A673 (cell line): ENCODE measurements around the gene CARD8. TPM values are rescaled to one million over a fixed set of nuclear protein-coding genes. Genes with fewer than 3 reads are reported as not detected.
"Not testable (repeated sequence)": the region's sequence is repeated elsewhere in the genome, so short reads cannot be mapped to it uniquely, and the experiment has no call there.

ENCODE experiments used
- BruUV-seq: library from RNA; stranded (reverse); fragments of 400-500 nt; replicated peaks from 2 replicates; lab custom pipeline; 2021; lab: Mats Ljungman, UMichigan
- CTCF ChIA-PET: fragments of 300-600 bp; sonication (Branson Sonifier 250); formaldehyde crosslinking; loops from one replicate; lab custom pipeline; 2022; ENCODE audit warnings: antibody characterized with exemption; lab: Charles Lee
- POLR2A ChIA-PET: fragments of 300-600 bp; sonication (Branson Sonifier 250); formaldehyde crosslinking; loops from one replicate; lab custom pipeline; 2022; ENCODE audit warnings: antibody characterized with exemption; ENCODE audit not compliant: low non-redundant PET; lab: Charles Lee
- DNase-seq: peaks from one replicate; pipeline ENCODE4 v3.0.0-alpha.2; 2015; ENCODE audit warnings: low spot score
- H3K27ac ChIP-seq: fragments of 200-600 bp; sonication (generic); 2 replicates; pipeline ENCODE4 v1.5.1; 2016; ENCODE audit warnings: mixed run types, low read depth, mild to moderate bottlenecking, mixed read lengths, antibody characterized with exemption, low read length; ENCODE audit not compliant: poor library complexity, severe bottlenecking
- H3K27me3 ChIP-seq: fragments of 200-600 bp; sonication (generic); replicated peaks from 2 replicates; pipeline ENCODE4 v1.6.1; 2017; ENCODE audit warnings: mixed run types, low read depth, mild to moderate bottlenecking, mixed read lengths, antibody characterized with exemption, low read length; ENCODE audit not compliant: insufficient read depth, poor library complexity
- H3K36me3 ChIP-seq: fragments of 200-600 bp; sonication (generic); 2 replicates; pipeline ENCODE4 v1.6.1; 2016; ENCODE audit warnings: mixed run types, mild to moderate bottlenecking, mixed read lengths, antibody characterized with exemption, low read length; ENCODE audit not compliant: insufficient read depth, poor library complexity, severe bottlenecking
- H3K4me1 ChIP-seq: fragments of 200-600 bp; sonication (generic); 2 replicates; pipeline ENCODE4 v1.6.1; 2017; ENCODE audit warnings: mixed run types, mild to moderate bottlenecking, mixed read lengths, antibody characterized with exemption, low read length; ENCODE audit not compliant: insufficient read depth, poor library complexity, severe bottlenecking
- H3K4me3 ChIP-seq: fragments of 200-600 bp; sonication (generic); 2 replicates; pipeline ENCODE4 v1.5.1; 2016; ENCODE audit warnings: low read depth, mixed run types, mild to moderate bottlenecking, mixed read lengths, low read length; ENCODE audit not compliant: poor library complexity, severe bottlenecking
- H3K9me3 ChIP-seq: fragments of 200-600 bp; sonication (generic); 2 replicates; pipeline ENCODE4 v1.6.1; 2016; ENCODE audit warnings: mixed run types, low read depth, mild to moderate bottlenecking, mixed read lengths, antibody characterized with exemption, low read length; ENCODE audit not compliant: poor library complexity, severe bottlenecking
- EZH2 ChIP-seq: fragments of 200-600 bp; sonication (generic); IDR thresholded peaks from 2 replicates; pipeline ENCODE4 v1.6.1; 2017; ENCODE audit warnings: borderline replicate concordance, low read depth, mild to moderate bottlenecking, mixed read lengths, antibody characterized with exemption, low read length; ENCODE audit not compliant: poor library complexity, severe bottlenecking
- intact Hi-C: fragments of 100-400 bp; cut with micrococcal nuclease; formaldehyde crosslinking; loops from one replicate; pipeline ENCODE4 v1.10.0; 2022; ENCODE audit not compliant: unreplicated experiment
- total RNA-seq: library from RNA; stranded (reverse); gene quantifications from 2 replicates; pipeline ENCODE4 v1.2.3, GENCODE V29; 2021
- TF ChIP-seq, protein P1 (sequence below): fragments of 300-800, 200-600 bp; sonication (generic); conservative IDR thresholded peaks from 2 replicates; pipeline ENCODE4 v1.5.1; 2017; ENCODE audit warnings: low read depth, mild to moderate bottlenecking, antibody characterized with exemption, low read length, moderate library complexity, mixed read lengths

The CARD8 gene
- total RNA-seq, 1 experiment from 2014 or later, result 151 TPM

DNA sequence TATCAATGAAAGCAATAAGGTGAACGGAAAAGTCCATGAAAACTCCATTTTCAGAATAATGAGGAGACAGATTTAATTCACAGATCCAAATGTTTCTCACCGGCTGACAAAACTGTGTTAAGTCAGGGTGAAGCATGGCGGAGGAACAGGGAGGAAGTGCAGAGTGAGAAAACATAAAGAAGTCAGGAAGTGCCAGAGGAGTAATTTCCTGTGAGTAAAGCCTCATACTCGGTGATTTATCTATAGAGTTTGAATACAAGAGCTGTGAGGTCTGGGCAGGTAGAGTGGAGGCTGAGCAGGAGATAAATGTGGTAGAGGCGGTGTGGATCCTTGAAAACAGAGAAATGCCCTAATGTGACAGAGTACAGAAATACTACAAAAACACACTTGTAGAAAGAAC is 11.4 kb downstream of the CARD8 start:
- peak overlapping the region; percentile 80 for H3K27ac ChIP-seq
- TF ChIP-seq, protein P1, sequence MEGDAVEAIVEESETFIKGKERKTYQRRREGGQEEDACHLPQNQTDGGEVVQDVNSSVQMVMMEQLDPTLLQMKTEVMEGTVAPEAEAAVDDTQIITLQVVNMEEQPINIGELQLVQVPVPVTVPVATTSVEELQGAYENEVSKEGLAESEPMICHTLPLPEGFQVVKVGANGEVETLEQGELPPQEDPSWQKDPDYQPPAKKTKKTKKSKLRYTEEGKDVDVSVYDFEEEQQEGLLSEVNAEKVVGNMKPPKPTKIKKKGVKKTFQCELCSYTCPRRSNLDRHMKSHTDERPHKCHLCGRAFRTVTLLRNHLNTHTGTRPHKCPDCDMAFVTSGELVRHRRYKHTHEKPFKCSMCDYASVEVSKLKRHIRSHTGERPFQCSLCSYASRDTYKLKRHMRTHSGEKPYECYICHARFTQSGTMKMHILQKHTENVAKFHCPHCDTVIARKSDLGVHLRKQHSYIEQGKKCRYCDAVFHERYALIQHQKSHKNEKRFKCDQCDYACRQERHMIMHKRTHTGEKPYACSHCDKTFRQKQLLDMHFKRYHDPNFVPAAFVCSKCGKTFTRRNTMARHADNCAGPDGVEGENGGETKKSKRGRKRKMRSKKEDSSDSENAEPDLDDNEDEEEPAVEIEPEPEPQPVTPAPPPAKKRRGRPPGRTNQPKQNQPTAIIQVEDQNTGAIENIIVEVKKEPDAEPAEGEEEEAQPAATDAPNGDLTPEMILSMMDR, result no peak
- TF ChIP-seq EZH2, result no peak
- CTCF ChIA-PET, result no interaction called here
- BruUV-seq, result no TSS peak
- intact Hi-C loops, result no loop called here
- peak overlapping the region; percentile 26 for H3K4me3 ChIP-seq
- no peaks in the 10 kb centered on the region for H3K9me3 ChIP-seq
- H3K4me1 ChIP-seq, result peaks cover 53% of the 10 kb centered on the region
- H3K27me3 ChIP-seq, result no peaks in the 10 kb centered on the region
- POLR2A ChIA-PET, result no interaction called here
- DNase-seq, result peak; percentile 94
- peaks cover 68% of the 10 kb centered on the region for H3K36me3 ChIP-seq

DNA sequence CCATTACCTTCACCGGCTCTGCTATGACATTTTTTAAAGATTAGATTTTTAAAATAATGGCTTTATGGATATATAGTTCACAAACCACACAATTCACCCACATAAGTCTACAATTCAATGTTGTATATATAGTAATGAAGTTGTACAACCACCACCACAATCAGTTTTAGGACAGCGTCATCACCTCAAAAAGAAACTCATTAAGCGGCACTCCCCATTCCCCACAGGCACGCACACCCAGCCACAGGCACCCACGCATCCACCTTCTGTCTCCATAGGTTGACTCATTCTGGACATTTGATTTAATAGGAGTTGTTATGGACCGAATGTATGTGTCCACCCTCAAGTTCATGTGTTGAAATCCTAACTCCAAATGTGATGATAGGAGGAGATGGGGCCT is 13.9 kb downstream of the CARD8 start:
- POLR2A ChIA-PET, DNase-seq, H3K27ac ChIP-seq, H3K9me3 ChIP-seq, H3K4me3 ChIP-seq, H3K27me3 ChIP-seq, BruUV-seq, intact Hi-C loops, CTCF ChIA-PET: not testable (repeated sequence)
- Histone ChIP-seq H3K36me3 (peaks cover 72% of the 10 kb centered on the region), H3K4me1 (peaks cover 29% of the 10 kb centered on the region)

DNA sequence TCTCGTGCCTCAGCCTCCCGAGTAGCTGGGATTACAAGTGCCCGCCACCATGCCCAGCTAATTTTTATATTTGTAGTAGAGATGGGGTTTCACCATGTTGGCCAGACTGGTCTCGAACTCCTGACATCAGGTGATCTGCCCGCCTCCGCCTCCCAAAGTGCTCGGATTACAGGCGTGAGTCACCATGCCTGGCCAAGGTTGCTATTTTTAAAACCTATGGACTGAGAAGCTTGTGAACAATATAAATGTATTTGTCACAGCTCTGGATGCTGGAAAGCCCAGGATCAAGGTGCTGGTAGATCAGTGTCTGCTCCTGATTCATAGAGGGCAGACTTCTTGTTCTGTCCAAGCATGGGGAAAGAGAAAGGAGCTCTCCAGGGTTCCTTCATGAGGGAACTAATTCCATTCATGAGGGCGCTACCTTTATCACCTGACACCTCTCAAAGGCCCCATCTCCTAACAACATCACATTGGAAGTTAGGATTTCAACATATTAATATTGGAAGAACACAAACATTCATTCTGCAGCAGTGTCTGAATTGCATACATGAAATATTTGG is 16.1 kb downstream of the CARD8 start:
- no peak overlapping the region for H3K4me3 ChIP-seq
- H3K27me3 ChIP-seq, result no peaks in the 10 kb centered on the region
- intact Hi-C loops, result no loop called here
- BruUV-seq, result no TSS peak
- H3K27ac ChIP-seq, result no peak overlapping the region
- peaks cover 63% of the 10 kb centered on the region for H3K36me3 ChIP-seq
- DNase-seq, result no peak
- H3K4me1 ChIP-seq, result peaks cover 15% of the 10 kb centered on the region
- TF ChIP-seq, protein P1, result no peak
- no peak for TF ChIP-seq EZH2
- H3K9me3 ChIP-seq, result no peaks in the 10 kb centered on the region
- CTCF ChIA-PET, result no interaction called here
- POLR2A ChIA-PET, result no interaction called here

DNA sequence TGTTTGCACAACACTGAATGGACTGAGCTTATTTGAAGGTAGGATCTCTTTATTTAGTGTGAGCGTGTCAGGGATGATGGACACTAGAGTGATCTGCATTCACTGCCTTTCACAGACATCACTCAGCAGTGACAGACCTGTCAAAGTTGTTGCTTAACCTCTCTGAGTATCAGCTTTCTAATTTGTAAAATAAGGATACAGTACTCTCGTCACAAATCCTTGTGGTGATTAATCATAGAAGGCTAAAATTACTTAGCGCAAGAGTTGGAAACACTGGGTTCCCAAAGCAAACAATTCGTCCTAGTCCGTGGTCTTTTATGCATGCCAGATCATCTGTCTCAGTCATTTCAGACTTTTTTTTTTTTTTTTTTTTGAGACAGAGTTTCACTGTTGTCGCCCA is 16.6 kb downstream of the CARD8 start:
- BruUV-seq, result no TSS peak
- ChIA-PET POLR2A (no interaction called here), CTCF (no interaction called here)
- intact Hi-C loops, result no loop called here
- peaks cover 9% of the 10 kb centered on the region for H3K4me1 ChIP-seq
- no peaks in the 10 kb centered on the region for H3K27me3 ChIP-seq
- no peak overlapping the region for H3K4me3 ChIP-seq
- H3K27ac ChIP-seq, result no peak overlapping the region
- no peaks in the 10 kb centered on the region for H3K9me3 ChIP-seq
- H3K36me3 ChIP-seq, result peaks cover 68% of the 10 kb centered on the region
- no peak for TF ChIP-seq EZH2
- TF ChIP-seq, protein P1, result no peak
- no peak for DNase-seq
